IMR-90 (cell line): ENCODE measurements around the gene POU2F2. TPM values are rescaled to one million over a fixed set of nuclear protein-coding genes. Genes with fewer than 3 reads are reported as not detected.

Experiments
- ATAC-seq: fragments of 200-7000 bp; cut with Tn5 transposase; 2 replicates; pipeline ENCODE4 v1.9.1; 2020; ENCODE audit warnings: low read depth, mild to moderate bottlenecking, moderate library complexity
- BruUV-seq: library from RNA; stranded (reverse); fragments of 400-500 nt; replicated peaks from 2 replicates; lab custom pipeline; 2021; lab: Mats Ljungman, UMichigan
- CTCF ChIA-PET: fragments of 300-600 bp; formaldehyde crosslinking; extraction: SDS; loops from one replicate; lab custom pipeline; 2021; ENCODE audit warnings: antibody characterized with exemption; lab: Yijun Ruan, JAX
- POLR2A ChIA-PET: fragments of 300-600 bp; sonication (Branson Sonifier 250); formaldehyde crosslinking; loops from one replicate; lab custom pipeline; 2022; ENCODE audit warnings: antibody characterized with exemption; ENCODE audit not compliant: unreplicated experiment; lab: Charles Lee
- DNase-seq: peaks from one replicate; pipeline ENCODE4 v3.0.0; 2013
- H2AFZ ChIP-seq: replicated peaks from 2 replicates; pipeline ENCODE3; 2013; ENCODE audit warnings: low read length, mild to moderate bottlenecking; ENCODE audit not compliant: poor library complexity
- H2AK5ac ChIP-seq: 2 replicates; pipeline ENCODE4 v1.6.1; 2013; ENCODE audit warnings: low read depth, low read length, inconsistent platforms
- H2AK9ac ChIP-seq: replicated peaks from 2 replicates; pipeline ENCODE3; 2013; ENCODE audit warnings: mild to moderate bottlenecking, low read depth, low read length, moderate library complexity; ENCODE audit not compliant: poor library complexity
- H2BK120ac ChIP-seq: 2 replicates; pipeline ENCODE4 v1.6.1; 2013; ENCODE audit warnings: low read depth, low read length, inconsistent platforms
- H2BK15ac ChIP-seq: 3 replicates; pipeline ENCODE4 v1.6.1; 2013; ENCODE audit warnings: low read depth, low read length, inconsistent platforms
- H2BK20ac ChIP-seq: 2 replicates; pipeline ENCODE4 v1.6.1; 2013; ENCODE audit warnings: low read depth, mild to moderate bottlenecking, inconsistent platforms, low read length, moderate library complexity
- H2BK5ac ChIP-seq: 2 replicates; pipeline ENCODE4 v1.6.1; 2013; ENCODE audit warnings: mild to moderate bottlenecking, low read depth, low read length, inconsistent platforms; ENCODE audit not compliant: poor library complexity, severe bottlenecking
- H3K14ac ChIP-seq: replicated peaks from 2 replicates; pipeline ENCODE4 v1.6.1; 2013; ENCODE audit warnings: low read depth, low read length, inconsistent platforms
- H3K18ac ChIP-seq: 2 replicates; pipeline ENCODE4 v1.6.1; 2013; ENCODE audit warnings: low read depth, low read length, control low read depth
- H3K23ac ChIP-seq: 2 replicates; pipeline ENCODE4 v1.6.1; 2013; ENCODE audit warnings: low read depth, low read length, inconsistent platforms
- H3K27ac ChIP-seq: 2 replicates; pipeline ENCODE4 v1.5.1; 2013; ENCODE audit warnings: mild to moderate bottlenecking, control low read depth, low read length; ENCODE audit not compliant: insufficient read depth
- H3K27me3 ChIP-seq: 2 replicates; pipeline ENCODE4 v1.6.1; 2013; ENCODE audit warnings: low read length; ENCODE audit not compliant: control insufficient read depth, insufficient read depth
- H3K36me3 ChIP-seq: 2 replicates; pipeline ENCODE4 v1.6.1; 2013; ENCODE audit warnings: low read length, mixed read lengths; ENCODE audit not compliant: control insufficient read depth, insufficient read depth
- H3K4ac ChIP-seq: 2 replicates; pipeline ENCODE4 v1.6.1; 2013; ENCODE audit warnings: low read depth, low read length, inconsistent platforms
- H3K4me1 ChIP-seq: 2 replicates; pipeline ENCODE4 v1.6.1; 2013; ENCODE audit warnings: low read length, mixed read lengths; ENCODE audit not compliant: control insufficient read depth, insufficient read depth
- H3K4me2 ChIP-seq: 2 replicates; pipeline ENCODE4 v1.6.1; 2013; ENCODE audit warnings: low read depth, mild to moderate bottlenecking, control low read depth, low read length, moderate library complexity
- H3K4me3 ChIP-seq: 2 replicates; pipeline ENCODE4 v1.5.1; 2013; ENCODE audit warnings: low read depth, mild to moderate bottlenecking, control low read depth, low read length, moderate library complexity; ENCODE audit not compliant: insufficient read depth
- H3K56ac ChIP-seq: 2 replicates; pipeline ENCODE4 v1.6.1; 2013; ENCODE audit warnings: low read length, inconsistent platforms; ENCODE audit not compliant: insufficient read depth; ENCODE audit errors: extremely low read depth
- H3K79me1 ChIP-seq, 2 experiments: 2 replicates each; pipeline ENCODE4 v1.6.1; 2013; ENCODE audit warnings: low read length in 2 of 2, inconsistent platforms in 1 of 2, low read depth in 1 of 2
- H3K9ac ChIP-seq: 2 replicates; pipeline ENCODE4 v1.6.1; 2013; ENCODE audit warnings: low read depth, low read length, control low read depth
- H3K9me1 ChIP-seq: 2 replicates; pipeline ENCODE4 v1.6.1; 2013; ENCODE audit warnings: low read length, inconsistent platforms; ENCODE audit not compliant: insufficient read depth
- H3K9me3 ChIP-seq: 2 replicates; pipeline ENCODE4 v1.6.1; 2013; ENCODE audit warnings: low read length; ENCODE audit not compliant: control insufficient read depth, insufficient read depth
- H4K20me1 ChIP-seq: 2 replicates; pipeline ENCODE4 v1.6.1; 2013; ENCODE audit warnings: low read length, inconsistent platforms; ENCODE audit not compliant: insufficient read depth
- H4K5ac ChIP-seq: 2 replicates; pipeline ENCODE4 v1.6.1; 2013; ENCODE audit warnings: mild to moderate bottlenecking, low read depth, low read length, control low read depth
- H4K8ac ChIP-seq, 2 experiments: 2 replicates each; pipeline ENCODE4 v1.6.1; 2013; ENCODE audit warnings: low read depth in 2 of 2, low read length in 2 of 2, control low read depth in 1 of 2, inconsistent platforms in 1 of 2
- H4K91ac ChIP-seq: 2 replicates; pipeline ENCODE4 v1.6.1; 2013; ENCODE audit warnings: low read depth, low read length, inconsistent platforms; ENCODE audit not compliant: insufficient read depth
- BHLHE40 ChIP-seq: fragments of 150-350 bp; IDR thresholded peaks from 2 replicates; pipeline ENCODE4 v1.6.1; 2016; ENCODE audit warnings: mild to moderate bottlenecking, low read depth, low read length
- FOS ChIP-seq: fragments of 150-350 bp; IDR thresholded peaks from 2 replicates; pipeline ENCODE4 v1.6.1; 2016; ENCODE audit warnings: low read depth, low read length
- NFE2L2 ChIP-seq: fragments of 150-350 bp; IDR thresholded peaks from 2 replicates; pipeline ENCODE4 v1.6.1; 2016; ENCODE audit warnings: low read depth, mild to moderate bottlenecking, low read length
- RAD21 ChIP-seq: IDR thresholded peaks from 2 replicates; pipeline ENCODE4 v1.6.1; 2012; ENCODE audit warnings: low read length, improper control_type of control experiment
- SMC3 ChIP-seq: fragments of 150-350 bp; IDR thresholded peaks from 2 replicates; pipeline ENCODE4 v1.6.1; 2016; ENCODE audit warnings: low read depth, mild to moderate bottlenecking, antibody characterized with exemption, low read length, moderate library complexity
- WGBS, 2 experiments: methylation state at CpG; one replicate each; pipeline versions ENCODE4 v1.1.5 to v1.1.7; 2013; ENCODE audit warnings: missing lambda C conversion rate in 2 of 2; ENCODE audit not compliant: insufficient read length in 1 of 2; ENCODE audit errors: extremely low coverage in 2 of 2; 5-methylcytosine and 5-hydroxymethylcytosine counted together
- dilution Hi-C: fragments of 300-500 bp; cut with HindIII; formaldehyde crosslinking; loops from one replicate; pipeline ENCODE4 v1.14.3; 2018; ENCODE audit warnings: low sequenced_read_pairs; ENCODE audit not compliant: unreplicated experiment
- in situ Hi-C: fragments of 300-500 bp; cut with MboI; formaldehyde crosslinking; loops from 3 replicates; pipeline ENCODE4 v1.14.3; 2019; ENCODE audit warnings: low sequenced_read_pairs, inconsistent platforms, mixed read lengths
- intact Hi-C: fragments of 100-400 bp; cut with micrococcal nuclease; formaldehyde crosslinking; loops from 2 replicates; pipeline ENCODE4 v1.10.0; 2022
- polyA plus RNA-seq, 3 experiments: library from polyadenylated mRNA; depleted of rRNA; stranded (reverse); fragments of >200 nt; gene quantifications; 2 replicates each; pipeline ENCODE4 v1.2.3, GENCODE V29; 2012; ENCODE audit warnings: low replicate concordance in 1 of 3
- total RNA-seq: library from RNA; depleted of rRNA; stranded (reverse); fragments of >200 nt; gene quantifications from 2 replicates; pipeline ENCODE4 v1.2.3, GENCODE V29; 2012

Gene POU2F2
- total and polyA plus RNA-seq, 2 of the 4 experiments (the other 2 are of a cell fraction), result 0.54 to 5.0 TPM

DNA sequence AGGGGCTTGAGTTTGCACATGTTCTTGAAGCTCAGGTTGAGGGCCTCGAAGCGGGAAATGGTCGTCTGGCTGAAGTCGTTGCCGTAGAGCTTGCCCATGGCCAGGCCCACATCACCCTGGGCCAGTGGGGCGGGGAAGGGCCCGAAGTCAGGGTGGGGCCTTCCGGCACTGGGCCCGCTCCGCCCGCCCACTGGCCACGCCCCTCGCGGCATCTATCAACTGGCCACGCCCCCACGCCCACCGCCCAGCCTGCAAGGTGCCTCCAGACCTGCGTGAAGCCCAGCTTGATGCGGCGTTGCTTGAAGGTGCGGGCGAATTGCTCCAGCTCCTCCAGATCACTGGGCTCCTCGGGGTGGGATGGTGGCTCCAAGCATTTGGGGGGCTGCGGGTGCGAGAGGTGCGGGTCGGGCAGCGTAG lies 36.4 kb downstream of the POU2F2 start:
- H2BK20ac ChIP-seq, result no peak overlapping the region
- no peak overlapping the region for H3K56ac ChIP-seq
- no peak overlapping the region for H4K5ac ChIP-seq
- H3K4me2 ChIP-seq, result no peak overlapping the region
- no peak overlapping the region for H3K18ac ChIP-seq
- ATAC-seq, result no peak
- H4K8ac ChIP-seq, result no peak overlapping the region
- no peak overlapping the region for H2AK9ac ChIP-seq
- no peaks in the 10 kb centered on the region for H3K9me1 ChIP-seq
- H3K79me1 ChIP-seq, result no peaks in the 10 kb centered on the region
- ChIA-PET CTCF (no interaction called here), POLR2A (no interaction called here)
- no peak overlapping the region for H4K91ac ChIP-seq
- H3K14ac ChIP-seq, result no peak overlapping the region
- intact Hi-C loops, result no loop called here
- WGBS, 2 experiments, result 16% methylated on average over 17 of the region's 28 CpGs; no CpG with 5 or more reads in 1 of the 2 experiments
- H2AFZ ChIP-seq, result peak overlapping the region; percentile 9
- no peak for DNase-seq
- H2BK120ac ChIP-seq, result no peak overlapping the region
- no TSS peak for BruUV-seq
- no peak overlapping the region for H3K9ac ChIP-seq
- no peak overlapping the region for H2BK15ac ChIP-seq
- H3K27me3 ChIP-seq, result no peaks in the 10 kb centered on the region; the same call in 1 of the 2 replicates
- dilution Hi-C loops, result no loop called here
- H2AK5ac ChIP-seq, result no peak overlapping the region
- H3K4me3 ChIP-seq, result no peak overlapping the region
- no peak overlapping the region for H3K27ac ChIP-seq
- H3K23ac ChIP-seq, result no peak overlapping the region
- in situ Hi-C loops, result no loop called here
- no peaks in the 10 kb centered on the region for H3K9me3 ChIP-seq
- no peaks in the 10 kb centered on the region for H4K20me1 ChIP-seq
- H3K4ac ChIP-seq, result no peak overlapping the region
- no peak for TF ChIP-seq SMC3
- no peak for TF ChIP-seq NFE2L2
- TF ChIP-seq RAD21, result no peak
- no peak for TF ChIP-seq BHLHE40
- no peak for TF ChIP-seq FOS
- peaks cover 2% of the 10 kb centered on the region; the same call in 1 of the 2 replicates for H3K4me1 ChIP-seq
- H3K36me3 ChIP-seq, result no peaks in the 10 kb centered on the region
- H2BK5ac ChIP-seq, result no peak overlapping the region
